Ectodermal cell (in vitro differentiated cells): ENCODE data around the gene RNF151.
"Not testable (repeated sequence)": the region's sequence is repeated elsewhere in the genome, so short reads cannot be mapped to it uniquely, and the experiment has no call there.

ENCODE experiments used
- H3K27ac ChIP-seq: 2 replicates; pipeline ENCODE4 v1.7.0; 2013; ENCODE audit warnings: mild to moderate bottlenecking, low read depth, low read length; ENCODE audit not compliant: insufficient read depth, poor library complexity, severe bottlenecking
- H3K27me3 ChIP-seq: 2 replicates; pipeline ENCODE4 v1.7.0; 2013; ENCODE audit warnings: mild to moderate bottlenecking, low read length; ENCODE audit not compliant: insufficient read depth, control insufficient read depth, poor library complexity, severe bottlenecking
- H3K36me3 ChIP-seq: one replicate; pipeline ENCODE4 v1.7.0; 2013; ENCODE audit warnings: low read length; ENCODE audit not compliant: control insufficient read depth, insufficient read depth
- H3K4me1 ChIP-seq: one replicate; pipeline ENCODE4 v1.7.0; 2013; ENCODE audit warnings: low read length; ENCODE audit not compliant: control insufficient read depth, insufficient read depth
- H3K4me3 ChIP-seq: 2 replicates; pipeline ENCODE4 v1.7.0; 2013; ENCODE audit warnings: low read depth, low read length, control low read depth; ENCODE audit not compliant: insufficient read depth
- H3K9me3 ChIP-seq: 2 replicates; pipeline ENCODE4 v1.7.0; 2013; ENCODE audit warnings: mild to moderate bottlenecking, low read length, moderate library complexity; ENCODE audit not compliant: control insufficient read depth
- WGBS, 2 experiments: methylation state at CpG; one replicate each; pipeline ENCODE4 v1.1.7; 2013; ENCODE audit warnings: missing lambda C conversion rate in 2 of 2; 5-methylcytosine and 5-hydroxymethylcytosine counted together

The RNF151 gene

GRCh38 chr16:1938910-1939309 lies 27.7 kb upstream of the RNF151 start:
- WGBS, 2 experiments: 94 to 96% methylated on average over 17 of the region's 17 CpGs
- Histone ChIP-seq H3K4me3 (no peak overlapping the region), H3K9me3 (no peaks in the 10 kb centered on the region), H3K27me3 (no peaks in the 10 kb centered on the region), H3K4me1 (peaks cover 5% of the 10 kb centered on the region), H3K36me3 (peaks cover 8% of the 10 kb centered on the region), H3K27ac (no peak overlapping the region)

DNA sequence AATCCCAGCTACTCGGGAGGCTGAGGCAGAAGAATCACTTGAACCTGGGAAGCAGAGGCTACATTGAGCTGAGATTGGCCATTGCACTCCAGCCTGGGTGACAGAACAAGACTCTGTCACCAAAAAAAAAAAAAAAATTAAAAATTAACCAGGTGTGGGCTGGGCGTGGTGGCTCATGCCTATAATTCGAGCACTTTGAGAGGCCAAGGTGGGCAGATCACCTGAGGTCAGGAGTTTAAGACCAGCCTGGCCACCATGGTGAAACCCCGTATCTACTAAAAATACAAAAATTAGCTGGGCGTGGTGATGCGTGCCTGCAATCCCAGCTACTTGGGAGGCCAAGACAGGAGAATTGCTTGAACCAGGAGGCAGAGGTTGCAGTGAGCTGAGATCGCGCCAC lies 26.8 kb upstream of the RNF151 start:
- not testable (repeated sequence) for H3K36me3 ChIP-seq, H3K27me3 ChIP-seq, H3K4me3 ChIP-seq, H3K9me3 ChIP-seq, H3K4me1 ChIP-seq, H3K27ac ChIP-seq
- WGBS, 2 experiments: 94 to 95% methylated on average over 8 of the region's 8 CpGs

DNA sequence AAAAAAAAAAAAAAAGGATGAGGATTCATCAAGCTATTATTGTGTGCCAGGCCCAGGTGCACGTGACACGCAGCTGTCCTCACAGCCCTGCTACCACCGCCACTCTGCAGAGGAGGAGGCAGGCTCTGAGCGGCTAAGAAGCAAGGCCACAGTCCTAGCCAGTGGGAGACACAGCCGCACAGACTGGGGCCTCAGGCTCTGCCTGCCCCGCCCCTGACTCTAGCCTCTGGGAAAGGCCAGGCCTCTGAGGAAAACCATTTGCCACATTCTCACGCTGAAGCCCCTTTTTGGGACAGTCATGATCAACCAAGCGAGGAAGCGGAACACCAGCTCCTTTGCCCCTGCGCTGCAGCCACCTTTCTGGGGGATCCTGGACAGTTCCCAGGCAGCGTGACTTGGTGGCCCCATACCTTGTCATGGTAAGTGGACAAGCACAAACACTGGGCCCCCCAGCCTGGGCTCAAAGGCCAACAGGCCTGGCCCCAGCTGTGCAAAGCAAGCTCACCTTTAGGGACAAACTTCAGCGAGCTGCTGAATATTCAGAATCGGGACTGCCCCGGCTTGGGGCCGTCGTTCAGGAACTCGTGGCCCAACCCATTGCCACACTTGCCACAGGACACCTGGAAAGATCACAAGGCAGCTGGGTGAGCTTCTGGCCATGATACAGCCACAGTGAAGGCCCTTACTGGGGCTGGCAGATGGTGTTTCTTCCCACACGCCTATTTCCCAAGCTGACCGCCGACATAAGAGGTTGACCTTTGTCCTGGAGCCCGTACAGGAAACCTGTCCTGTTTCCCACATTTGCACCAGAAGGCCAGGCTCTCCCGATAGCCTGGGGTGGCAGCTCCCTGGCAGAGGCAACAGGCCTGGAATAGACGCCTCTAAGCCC lies 26.1 kb upstream of the RNF151 start:
- Histone ChIP-seq H3K9me3 (no peaks in the 10 kb centered on the region), H3K27me3 (no peaks in the 10 kb centered on the region), H3K36me3 (peaks cover 8% of the 10 kb centered on the region), H3K27ac (no peak overlapping the region), H3K4me3 (no peak overlapping the region), H3K4me1 (peaks cover 5% of the 10 kb centered on the region)
- WGBS, 2 experiments: 96% methylated on average over 23 of the region's 23 CpGs

DNA sequence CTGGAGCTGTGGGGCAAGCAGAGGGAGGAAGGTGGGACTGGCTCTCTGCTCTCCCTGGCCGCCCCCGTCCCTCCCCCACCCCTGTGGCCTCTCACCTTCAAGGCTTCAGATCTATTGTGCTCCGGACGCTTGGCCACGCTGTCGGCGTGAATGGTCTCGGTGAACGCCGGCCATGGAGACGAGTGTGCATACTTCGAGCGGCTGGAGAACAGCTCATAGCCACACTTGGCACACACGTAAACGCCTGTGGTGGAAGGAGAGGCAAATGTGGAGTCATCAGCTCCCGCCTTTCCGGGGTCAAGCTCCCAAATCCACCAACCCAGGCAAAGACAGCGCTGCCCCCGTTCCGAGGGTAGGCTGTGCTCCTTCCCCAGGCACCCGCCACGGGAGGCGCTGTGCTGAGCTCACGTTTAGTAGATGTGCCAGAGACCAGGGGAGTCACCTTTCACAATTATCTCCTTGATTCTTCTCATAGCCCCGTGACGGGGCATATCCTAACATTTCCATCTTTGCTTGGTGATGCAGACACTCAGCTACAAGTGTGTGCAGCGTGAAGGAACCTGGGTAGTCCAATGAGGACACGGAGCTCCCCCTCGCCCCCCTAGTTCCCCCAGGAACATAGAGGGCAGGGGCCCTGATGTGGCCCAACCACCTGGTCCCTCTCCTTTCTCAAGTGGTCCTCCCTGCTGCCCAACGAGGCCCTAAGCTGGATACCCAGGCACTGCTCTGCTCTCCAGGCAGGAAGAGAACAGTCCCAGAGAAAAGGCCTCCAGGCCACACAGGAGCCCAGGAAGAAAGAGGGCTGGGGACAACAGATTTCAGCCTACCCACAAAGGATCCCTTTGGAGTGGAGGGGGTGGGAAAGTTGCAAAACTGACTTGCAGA lies 25.3 kb upstream of the RNF151 start:
- H3K4me3 ChIP-seq: no peak overlapping the region
- 85 to 90% methylated on average over 30 of the region's 30 CpGs for WGBS, 2 experiments
- no peaks in the 10 kb centered on the region for H3K27me3 ChIP-seq
- H3K4me1 ChIP-seq: peaks cover 5% of the 10 kb centered on the region
- no peaks in the 10 kb centered on the region for H3K9me3 ChIP-seq
- no peak overlapping the region for H3K27ac ChIP-seq
- H3K36me3 ChIP-seq: peaks cover 8% of the 10 kb centered on the region

DNA sequence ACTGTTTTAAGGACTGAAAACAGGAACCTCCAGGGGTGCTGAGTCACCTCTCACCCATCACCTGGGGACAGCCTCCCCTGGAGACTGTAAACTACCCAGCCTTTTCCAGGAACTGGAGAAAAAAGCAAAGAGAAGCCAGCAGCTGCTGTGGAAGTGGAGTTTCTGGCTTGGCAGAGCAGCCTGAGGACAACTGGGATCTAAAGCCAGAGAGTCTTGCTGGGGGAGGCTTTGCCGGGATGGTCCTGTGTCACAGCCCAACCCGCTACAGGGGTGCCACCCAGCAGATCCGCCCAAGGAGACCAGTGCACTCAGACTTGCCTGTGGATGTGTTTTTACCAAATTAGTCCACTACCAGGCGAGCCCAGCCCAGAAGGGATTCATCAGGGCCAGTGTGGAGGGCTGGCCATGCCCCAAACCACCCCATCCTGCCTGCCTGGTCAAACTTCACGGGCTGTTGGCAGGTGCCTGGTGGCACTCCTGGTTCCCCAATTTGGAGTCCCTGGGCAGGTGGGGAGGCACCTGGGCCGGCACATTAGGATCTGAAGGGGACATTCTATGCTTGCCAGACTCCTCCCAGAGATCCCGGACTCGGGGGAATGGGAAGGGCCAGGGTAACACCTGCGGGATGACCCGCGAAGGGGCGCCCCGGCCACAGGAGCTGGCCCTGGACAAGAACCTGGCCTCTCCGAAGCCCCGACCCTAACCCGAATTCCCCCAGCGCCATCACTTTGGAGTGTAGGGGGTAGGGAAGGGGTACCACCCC lies 24.4 kb upstream of the RNF151 start:
- Histone ChIP-seq H3K36me3 (peaks cover 8% of the 10 kb centered on the region), H3K4me1 (peaks cover 5% of the 10 kb centered on the region), H3K4me3 (peak overlapping the region; percentile 83), H3K27ac (no peak overlapping the region), H3K9me3 (no peaks in the 10 kb centered on the region), H3K27me3 (no peaks in the 10 kb centered on the region)
- 40% methylated on average over 17 of the region's 17 CpGs for WGBS, 2 experiments

GRCh38 chr16:1942810-1943726 lies 23.6 kb upstream of the RNF151 start, which contains the start of gene MSRB1:
Gene MSRB1 (minus strand): TSS chr16:1943199. CDS start chr16:1943156, 43 bp downstream.
- H3K27ac ChIP-seq: no peak within 1 kb of the TSS
- peaks cover 3% of the 10 kb centered on the region for H3K36me3 ChIP-seq
- H3K4me3 ChIP-seq: peak within 1 kb of the TSS; percentile 83
- H3K9me3 ChIP-seq: no peaks in the 10 kb centered on the region
- peaks cover 5% of the 10 kb centered on the region for H3K4me1 ChIP-seq
- 3 to 4% methylated on average over 76 to 77 of the region's 77 CpGs for WGBS, 2 experiments
- no peaks in the 10 kb centered on the region for H3K27me3 ChIP-seq

- 91 to 92% methylated on average over 21 of the region's 21 CpGs for WGBS, 2 experiments
- no peaks in the 10 kb centered on the region for H3K27me3 ChIP-seq
Observed at GRCh38 chr16:1944612-1945199, 21.9 kb upstream of the RNF151 start.

GRCh38 chr16:1945559-1946391 lies 20.9 kb upstream of the RNF151 start:
- Histone ChIP-seq H3K36me3 (no peaks in the 10 kb centered on the region), H3K27me3 (no peaks in the 10 kb centered on the region), H3K27ac (no peak overlapping the region), H3K4me3 (no peak overlapping the region), H3K4me1 (peaks cover 5% of the 10 kb centered on the region), H3K9me3 (no peaks in the 10 kb centered on the region)
- 93% methylated on average over 19 of the region's 19 CpGs for WGBS, 2 experiments

More at GRCh38 chr16:1944612-1945199, 21.9 kb upstream of the RNF151 start:
- Histone ChIP-seq H3K4me1 (peaks cover 5% of the 10 kb centered on the region), H3K4me3 (no peak overlapping the region), H3K9me3 (no peaks in the 10 kb centered on the region), H3K36me3 (no peaks in the 10 kb centered on the region), H3K27ac (no peak overlapping the region)
